Left renal cortex interstitium (tissue), 4 donors: ENCODE data around the gene LBP. TPM values are rescaled to one million over a fixed set of nuclear protein-coding genes. Genes with fewer than 3 reads are reported as not detected.
"Not testable (repeated sequence)": the region's sequence is repeated elsewhere in the genome, so short reads cannot be mapped to it uniquely, and the experiment has no call there.

Source experiments
- DNase-seq, 4 donors: peaks; one replicate each; pipeline ENCODE4 v3.0.0-alpha.2; 2013; ENCODE audit warnings: low read depth in 4 of 4, low spot score in 2 of 4, missing footprints in 1 of 4
- polyA plus RNA-seq, 4 donors: library from polyadenylated mRNA; unstranded; fragments of 120-200 nt; gene quantifications; one replicate each; pipeline ENCODE4 v1.2.1, GENCODE V29; 2013; ENCODE audit not compliant: insufficient read length in 4 of 4

LBP gene
- polyA plus RNA-seq, 4 donors, result 0.23 TPM; not detected in 3

DNA sequence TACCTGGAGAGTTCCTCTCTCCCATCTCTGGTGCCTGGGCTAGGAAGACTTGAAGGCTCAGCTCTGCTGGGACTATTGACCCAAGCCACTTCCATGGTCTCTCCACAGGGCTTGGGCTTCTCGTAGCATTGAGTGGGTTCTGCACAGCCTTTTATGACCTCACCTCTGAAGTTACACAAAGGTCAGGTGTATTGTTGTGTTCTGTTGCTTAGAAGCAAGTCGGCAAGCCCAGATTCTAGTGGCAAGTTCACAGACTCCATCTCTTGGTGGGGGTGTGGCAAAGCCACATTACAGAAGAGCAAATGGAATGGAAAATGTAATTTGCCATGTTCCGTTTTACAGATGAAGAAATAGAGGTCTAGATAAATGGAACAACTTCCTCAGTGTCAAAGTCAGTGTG, 28.9 kb upstream of the LBP start:
- no peak for DNase-seq

DNA sequence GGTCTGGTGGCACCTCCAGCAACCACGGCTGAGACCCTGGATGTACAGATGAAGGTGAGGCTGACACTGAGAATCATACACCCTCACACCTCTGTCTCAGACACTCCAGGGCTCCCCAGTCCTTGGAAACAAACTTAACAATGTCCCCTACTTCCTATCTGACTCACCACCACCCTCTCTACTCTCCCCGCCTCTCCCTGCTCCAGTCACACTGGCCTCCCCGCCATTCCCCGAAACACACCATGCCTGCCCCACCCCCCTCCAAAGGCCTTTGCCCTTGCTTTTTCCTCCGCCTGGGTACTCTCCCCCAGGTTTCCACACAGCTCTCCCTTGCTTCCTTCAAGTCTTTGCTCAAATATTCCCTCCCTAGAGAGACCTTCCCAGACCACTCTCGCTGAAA, 26.1 kb upstream of the LBP start:
- DNase-seq, result no peak

DNA sequence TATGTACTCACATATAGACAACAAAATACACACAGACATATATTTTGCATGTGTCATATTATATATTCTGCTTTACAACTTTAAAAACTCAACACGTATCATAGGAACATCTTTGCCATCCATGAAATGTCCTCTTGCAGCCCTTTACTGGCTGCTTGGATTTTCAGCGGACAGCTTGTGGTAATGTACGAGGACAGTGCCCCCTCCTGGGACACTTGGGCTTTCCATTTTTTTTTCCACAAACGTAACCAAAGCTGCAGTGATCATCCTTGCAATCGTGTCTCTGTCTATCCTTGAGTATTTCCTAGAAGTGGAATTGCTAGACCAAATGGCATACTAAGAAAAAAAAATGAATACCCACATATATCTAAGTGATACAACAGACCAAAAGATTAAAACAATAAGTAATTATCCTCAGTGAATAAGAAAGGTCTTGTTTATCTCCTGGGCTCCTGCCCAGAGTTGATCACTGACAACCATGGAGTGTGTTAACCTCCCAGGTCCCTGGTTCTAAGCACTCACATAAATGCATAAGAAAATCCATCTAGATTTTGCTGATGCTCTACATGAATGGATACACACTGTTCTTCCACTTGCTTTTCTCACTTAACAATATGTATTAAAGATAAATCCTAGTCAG, 24.2 kb upstream of the LBP start:
- peak in 2 of 4 donors; percentile 30 to 37 for DNase-seq

DNA sequence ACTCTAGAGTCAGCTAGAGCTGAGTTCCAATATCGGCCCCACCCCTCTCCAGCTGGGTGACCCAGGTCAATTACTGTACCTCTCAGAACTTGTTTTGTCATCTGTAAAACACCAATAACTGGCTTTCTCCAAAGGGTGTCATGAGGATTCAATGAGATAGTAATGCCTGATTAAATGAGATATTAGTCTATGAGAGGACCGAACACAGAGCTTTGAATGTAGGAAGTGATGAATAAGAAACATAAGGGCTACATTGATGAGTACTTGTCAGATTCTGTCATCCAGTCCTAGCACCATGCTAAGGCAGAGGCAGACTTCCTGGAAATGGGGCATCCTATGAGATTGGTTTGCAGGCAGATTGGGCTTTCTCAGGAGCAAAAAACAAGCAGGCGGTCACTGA, 22.1 kb upstream of the LBP start:
- DNase-seq, result no peak

DNA sequence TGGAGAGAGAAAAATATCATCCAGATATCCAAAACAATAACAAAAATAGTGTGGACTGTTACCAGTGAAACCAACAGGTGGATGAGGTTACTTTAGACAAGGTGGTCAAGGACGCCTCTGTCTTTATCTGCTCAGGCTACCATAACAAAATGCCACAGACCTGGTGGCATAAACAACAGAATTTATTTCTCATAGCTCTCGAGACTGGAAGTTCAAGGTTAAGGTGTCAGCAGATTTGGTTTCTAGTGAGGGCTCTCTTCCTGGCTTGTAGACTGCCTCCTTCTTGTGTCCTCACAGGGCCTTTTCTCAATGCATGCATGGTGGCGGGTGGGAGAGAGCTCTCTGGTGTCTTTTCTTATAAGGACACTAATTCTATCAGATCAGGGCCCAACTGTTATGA, 21.1 kb upstream of the LBP start:
- DNase-seq, result no peak

DNA sequence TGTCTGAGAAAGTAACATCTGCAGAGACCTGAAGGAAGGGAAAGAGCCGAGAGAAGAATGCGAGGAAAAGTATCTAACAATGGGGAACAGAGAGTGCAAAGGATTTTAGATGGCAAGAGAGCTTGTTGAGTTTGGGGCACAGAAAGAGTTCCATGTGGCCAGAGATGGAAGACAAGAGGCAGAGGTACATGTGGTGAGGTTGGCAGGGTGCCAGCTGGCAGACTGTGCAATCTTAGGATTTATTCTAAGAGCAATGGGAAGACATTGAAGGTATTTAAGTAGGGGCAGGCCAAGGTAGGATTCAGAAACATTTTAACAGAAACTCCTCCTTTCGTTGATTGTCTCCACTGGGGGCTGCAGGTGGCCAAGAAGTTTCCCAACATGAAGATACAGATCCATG, 20.4 kb upstream of the LBP start:
- no peak for DNase-seq

DNA sequence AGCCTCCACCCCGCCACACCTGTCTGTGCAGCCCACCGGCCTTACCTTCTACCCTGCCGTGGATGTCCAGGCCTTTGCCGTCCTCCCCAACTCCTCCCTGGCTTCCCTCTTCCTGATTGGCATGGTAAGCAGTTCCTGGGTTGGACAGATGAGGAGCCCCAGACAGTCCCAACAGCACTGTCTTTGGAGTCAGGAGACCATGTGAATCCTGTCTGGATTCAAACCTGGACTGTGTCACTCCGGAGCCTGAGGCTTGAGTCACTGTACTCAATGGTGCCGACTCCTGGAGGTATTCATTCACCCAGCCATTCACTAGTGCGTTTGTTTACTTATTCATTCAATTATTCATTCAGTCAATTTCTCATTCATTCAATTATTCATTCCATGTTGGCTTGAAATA, 20.0 kb upstream of the LBP start:
- DNase-seq, result no peak

DNA sequence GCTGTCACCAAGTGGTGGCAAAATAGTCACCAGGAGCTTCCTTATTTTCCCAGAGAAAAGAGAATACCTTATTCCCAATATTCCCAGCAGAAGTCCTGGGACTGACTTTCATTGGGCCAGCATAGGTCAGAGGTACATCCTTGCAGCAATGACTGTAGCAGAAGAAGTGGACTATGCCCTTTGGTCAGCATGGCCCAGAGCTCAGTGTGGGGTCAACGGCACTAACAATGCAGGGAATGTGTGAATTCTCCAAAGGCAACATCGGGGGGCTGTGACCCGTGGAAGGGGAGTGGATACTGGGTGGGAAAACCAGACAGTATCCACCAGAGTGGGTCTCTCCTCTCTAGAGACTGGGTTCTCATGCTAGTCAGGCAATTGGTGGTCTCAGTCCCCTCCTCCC, 15.6 kb upstream of the LBP start:
- DNase-seq, result no peak

DNA sequence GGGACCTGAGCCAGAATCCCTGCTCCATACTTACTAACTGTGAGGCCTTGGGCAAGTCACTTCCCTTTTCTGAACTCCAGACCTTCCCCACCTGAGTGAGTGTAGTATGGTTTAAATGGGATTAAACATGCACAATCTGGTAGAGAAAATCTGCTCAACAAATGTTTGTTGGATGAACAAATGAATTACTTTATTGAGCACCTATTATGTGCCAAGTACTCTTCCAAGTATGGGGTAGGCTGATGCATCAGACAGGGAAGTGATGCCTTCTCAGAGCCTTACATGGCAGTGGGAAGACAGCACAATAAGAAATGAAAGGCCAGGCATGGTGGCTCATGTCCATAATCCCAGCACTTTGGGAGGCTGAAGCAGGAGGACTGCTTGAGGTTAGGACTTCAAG, 15.0 kb upstream of the LBP start:
- no peak for DNase-seq

DNA sequence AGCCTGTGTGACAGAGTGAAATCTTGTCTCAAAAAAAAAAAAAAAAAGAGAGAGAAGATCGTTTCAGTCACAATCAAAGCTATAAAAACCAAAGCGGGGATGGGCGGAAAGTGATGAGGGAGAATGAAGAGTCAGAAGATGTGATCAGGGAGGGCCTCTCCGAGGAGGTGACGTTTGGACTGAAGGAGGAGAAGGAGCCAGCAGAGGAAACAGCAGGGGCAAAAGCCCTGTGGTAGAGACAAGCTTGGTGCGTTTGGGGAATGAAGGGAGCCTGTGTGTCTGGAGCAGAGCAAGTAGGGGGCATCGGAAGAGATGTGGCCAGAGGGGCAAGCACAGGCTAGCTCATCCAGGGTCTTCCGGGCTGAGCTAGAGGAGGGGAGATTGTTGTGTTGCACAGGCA, 14.5 kb upstream of the LBP start:
- no peak for DNase-seq

DNA sequence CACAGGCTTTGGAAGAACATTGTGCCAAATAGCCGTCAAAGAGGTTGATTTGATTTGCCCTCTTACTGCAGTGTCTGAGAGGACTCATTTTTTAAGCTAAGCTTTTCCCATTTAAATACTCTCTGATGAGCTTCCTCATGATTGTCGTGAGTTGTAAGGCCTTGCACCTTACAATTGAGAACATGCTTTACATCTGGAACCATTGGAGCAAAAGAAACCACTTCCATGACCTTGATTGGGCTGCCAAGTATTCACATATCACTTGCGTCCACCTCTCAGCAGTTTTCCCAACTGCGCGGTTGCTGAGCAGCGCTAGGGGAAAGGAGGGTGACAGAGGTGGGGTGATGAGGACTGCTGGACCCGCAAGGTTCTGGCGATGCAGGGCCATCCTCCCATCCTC, 12.3 kb upstream of the LBP start:
- no peak for DNase-seq

DNA sequence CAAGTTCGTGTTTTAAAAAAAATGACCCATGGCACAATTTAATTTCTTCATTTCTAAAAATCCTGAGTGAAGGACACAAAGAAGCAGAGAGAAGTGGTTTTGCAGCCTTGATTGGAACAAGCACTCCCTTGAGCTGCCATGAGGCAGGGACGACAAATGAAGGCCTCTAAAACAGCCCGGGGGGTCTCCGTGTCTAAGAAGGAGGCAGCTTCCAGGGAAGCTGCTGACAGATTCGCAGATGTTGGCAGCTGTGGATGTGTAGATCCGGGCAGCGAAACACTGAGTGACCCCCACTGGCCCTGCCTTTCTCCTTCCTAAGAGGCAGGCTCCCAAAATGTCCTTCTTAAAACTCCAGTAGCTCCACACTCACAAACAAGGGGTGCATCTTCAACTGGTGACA, 9.6 kb upstream of the LBP start:
- no peak for DNase-seq

DNA sequence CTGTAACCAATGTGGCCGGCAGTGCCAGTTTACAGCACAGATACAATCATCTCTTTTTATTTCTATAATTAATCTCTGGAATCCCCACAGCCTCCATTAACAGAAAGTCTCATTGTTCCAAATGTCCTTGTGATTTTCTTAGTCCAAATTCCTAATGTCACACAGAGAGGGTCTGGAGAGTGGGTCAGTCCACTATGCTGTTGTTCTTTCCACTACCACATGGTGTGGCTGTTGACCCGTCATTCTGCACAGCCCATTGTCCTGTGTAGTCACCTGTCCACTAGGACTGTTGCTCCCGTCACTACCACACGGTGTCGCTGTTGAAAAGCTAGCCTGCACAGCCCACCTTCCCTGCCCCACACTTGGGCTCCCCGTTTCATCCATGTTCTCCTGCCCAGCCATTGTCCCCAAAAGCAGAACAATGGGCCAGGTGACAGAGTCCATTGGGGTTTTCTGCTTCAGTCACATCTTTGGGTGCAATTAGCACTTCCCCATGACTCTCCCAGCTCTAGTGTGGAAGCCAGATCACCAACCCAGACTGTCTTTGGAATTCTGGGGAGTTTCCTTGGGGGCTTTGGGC, 8.6 kb upstream of the LBP start:
- DNase-seq, result no peak

DNA sequence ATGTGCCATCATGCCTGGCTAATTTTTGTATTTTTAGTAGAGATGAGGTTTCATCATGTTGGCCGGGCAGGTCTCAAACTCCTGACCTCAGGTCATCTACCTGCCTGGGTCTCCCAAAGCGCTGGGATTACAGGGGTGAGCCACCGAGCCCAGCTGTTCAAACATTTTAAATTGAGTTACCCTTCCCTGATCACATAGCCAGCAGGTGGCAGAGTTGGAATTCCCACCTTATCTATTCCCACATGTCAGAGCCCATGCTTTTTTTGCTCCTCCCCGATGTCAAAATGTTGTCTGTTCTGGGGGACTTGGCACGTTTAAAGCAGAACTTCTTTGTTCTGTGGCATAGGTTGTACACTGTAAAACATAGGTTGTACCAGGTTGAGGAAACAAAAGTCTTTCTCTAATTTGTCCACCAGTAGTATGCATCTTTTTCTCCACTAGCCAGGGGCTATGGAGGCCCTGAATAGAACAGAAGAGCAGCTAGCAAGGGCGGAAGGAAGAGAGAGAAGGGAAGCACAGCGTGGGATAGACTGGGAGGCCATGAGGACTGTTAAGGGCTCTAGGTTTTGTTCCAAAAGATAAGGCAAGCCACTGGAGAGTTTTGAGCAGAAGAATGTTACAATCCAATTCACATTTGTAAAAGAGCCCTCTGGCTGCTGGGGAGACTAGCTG, 7.3 kb upstream of the LBP start:
- DNase-seq, result no peak

DNA sequence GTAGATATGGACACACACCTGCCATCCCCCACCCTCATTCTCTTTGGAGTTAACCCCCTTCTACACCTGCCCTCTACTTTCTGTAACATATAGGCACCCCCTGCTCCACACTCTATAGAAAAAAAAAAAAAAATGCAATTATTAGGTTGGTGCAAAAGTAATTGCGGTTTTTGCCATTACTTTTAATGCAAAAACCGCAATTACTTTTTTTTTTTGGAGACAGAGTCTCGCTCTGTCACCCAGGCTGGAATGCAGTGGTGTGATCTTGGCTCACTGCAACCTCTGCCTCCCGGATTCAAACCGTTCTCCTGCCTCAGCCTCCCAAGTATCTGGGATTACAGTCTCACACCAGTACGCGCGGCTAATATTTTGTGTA, 6.8 kb upstream of the LBP start:
- DNase-seq, result not testable (repeated sequence)

DNA sequence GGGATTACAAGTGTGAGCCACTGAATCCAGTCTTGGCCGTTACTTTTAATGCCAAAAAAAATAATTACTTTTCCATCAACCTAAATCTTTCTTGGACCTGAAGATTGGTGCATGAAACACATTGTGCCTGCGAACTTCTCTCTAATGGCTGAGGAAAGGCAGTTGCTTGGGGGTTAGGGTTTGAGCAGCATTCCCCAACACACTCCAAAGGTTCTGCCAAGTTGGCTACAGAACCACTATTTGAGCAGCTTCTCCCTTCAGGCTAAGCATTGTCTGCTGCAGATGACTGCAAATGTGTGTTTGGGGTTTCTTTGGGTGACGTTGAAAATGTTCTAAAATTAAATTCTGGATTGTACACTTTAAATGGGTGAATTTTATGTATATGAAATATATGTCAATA, 6.3 kb upstream of the LBP start:
- DNase-seq, result no peak

DNA sequence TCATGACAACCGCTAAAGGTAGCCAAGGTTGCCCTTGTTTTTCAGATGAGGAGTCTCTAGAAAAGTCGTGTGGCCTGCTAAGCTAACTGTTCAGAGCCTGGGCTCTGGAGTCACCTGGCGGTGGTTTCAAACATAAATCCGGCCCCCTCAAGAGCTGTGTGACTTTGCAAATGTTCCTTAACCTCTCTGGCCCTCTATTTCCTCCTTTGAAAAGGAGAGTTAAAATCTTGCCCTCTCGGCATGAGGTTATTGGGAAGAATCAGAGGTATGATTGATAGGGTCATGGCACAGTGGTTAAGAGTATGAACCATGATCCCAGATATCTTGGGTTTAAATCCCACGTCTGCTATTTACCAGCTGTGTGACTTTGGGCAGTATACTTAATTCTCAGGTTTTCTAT, 5.6 kb upstream of the LBP start:
- DNase-seq, result no peak

DNA sequence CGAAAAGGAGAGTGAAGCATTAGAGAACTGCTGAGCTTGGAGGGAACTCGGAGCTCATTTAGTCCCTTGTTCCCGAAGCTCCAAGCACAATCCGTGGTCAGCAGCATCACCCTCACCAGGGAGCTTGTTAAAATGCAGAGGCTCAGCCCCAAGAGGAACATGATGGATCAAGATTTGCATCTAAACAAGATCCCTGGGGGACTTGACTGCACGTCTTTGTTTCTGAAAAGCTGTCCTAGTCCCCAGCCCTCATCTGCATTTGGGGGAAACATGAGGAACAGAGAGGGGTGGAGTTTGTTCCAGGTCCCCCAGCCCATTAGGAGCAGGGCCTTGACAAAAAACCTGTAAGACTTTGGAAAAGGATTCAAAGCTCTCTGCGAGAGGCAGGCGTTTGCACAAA, 4.1 kb upstream of the LBP start:
- no peak for DNase-seq

DNA sequence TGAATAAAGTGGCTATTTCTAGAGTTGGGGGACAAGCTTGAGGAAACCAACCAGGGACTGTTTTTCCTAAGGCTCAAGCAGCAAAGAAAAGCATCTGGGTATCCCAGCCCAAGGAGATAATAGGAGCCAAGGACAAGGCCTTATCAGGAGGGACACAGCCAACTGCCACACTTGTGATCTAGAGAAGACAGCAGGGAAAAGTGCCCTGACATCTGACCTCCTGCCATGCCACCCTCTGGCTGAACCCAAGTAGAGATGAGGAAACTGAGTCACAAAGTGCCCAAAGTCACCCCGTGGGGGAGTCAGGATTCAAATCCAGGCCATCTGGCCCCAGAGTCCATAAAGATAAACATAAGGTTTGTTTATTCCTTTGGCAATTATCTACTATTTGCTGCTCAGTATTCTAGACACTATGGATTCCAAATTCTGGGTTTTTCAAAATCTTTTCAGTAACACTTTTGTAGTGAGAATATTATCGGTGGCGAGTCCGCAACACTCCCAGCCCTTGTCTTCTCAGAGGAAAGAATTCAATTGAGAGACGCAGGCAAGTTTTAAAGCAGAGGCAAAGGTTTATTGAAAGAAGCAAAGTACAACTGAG, 3.5 kb upstream of the LBP start:
- DNase-seq, result no peak

DNA sequence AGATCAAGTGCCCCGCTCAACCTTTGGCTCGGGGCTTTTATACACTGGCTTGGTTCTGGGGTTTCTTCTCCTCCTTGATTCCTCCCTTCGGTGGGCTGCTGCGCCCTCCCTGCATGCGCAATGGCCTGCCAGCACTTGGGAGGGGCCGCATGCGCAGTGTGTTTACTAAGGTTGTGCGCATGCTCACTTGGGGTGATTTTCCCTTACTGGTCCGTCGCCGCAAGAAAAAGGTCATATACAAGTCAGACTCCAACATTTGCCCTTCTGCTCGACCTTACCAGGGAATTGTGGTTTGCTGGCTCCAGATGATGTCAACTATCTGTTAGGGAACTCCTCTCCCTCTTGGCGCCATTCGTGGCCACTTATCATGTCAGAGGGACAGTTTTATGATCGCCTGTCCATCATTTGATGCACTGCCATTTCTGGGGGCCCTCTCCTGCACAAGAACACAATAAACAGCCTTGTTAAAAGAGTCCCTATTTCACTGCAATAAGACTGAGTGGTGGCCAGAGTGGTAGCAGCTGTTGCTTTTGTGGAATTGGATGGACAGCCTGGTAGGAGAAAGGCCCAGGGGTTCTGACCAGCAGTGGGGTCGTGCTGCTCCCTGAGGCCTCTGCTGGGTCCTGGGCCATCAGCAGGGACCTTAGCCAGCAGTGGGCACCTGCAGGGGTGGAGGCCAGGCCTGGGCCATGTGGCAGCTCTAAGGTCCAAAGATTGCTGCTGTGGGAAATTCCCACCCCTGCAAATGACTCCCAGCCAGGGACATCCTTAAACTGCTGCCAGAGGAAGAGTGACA, 2.8 kb upstream of the LBP start:
- peak; percentile 69 to 84 (median 78) for DNase-seq

DNA sequence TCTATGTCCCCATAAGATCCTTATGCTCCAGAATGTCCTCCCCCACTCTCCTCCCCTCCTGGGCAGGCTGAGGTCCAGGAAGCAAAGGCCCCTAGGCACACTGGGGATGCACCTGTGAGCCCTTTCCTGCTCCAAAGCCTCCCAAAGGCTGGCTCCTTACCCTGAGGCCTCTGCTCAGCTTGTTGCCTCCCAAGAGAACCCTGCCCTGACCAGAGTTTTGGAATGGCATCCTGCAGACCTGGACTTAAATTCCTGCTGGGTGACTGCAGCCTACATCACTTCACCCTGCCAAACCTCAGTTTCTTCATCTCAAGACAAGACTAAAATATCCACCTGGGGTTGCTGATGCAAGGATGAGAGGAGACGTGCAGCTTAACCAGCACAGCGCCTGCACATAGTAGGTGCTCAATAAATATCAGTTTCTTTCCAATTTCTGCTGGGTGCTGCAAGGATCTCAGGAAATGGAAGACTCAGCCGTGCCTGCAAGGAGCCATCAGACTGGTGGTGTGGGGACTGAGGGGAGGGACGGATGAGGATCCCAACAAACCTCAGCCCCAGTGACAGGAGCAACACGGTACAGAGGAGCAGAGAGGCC, 2.1 kb upstream of the LBP start:
- no peak for DNase-seq
